Smooth muscle cell (in vitro differentiated cells): ENCODE results near the gene RRAGD. TPM values are rescaled to one million over a fixed set of nuclear protein-coding genes. Genes with fewer than 3 reads are reported as not detected.
A peak's percentile ranks its signal among the peaks of the same experiment; 100 is the strongest.

Experiments used
- DNase-seq: peaks from one replicate; lab custom pipeline; 2025; ENCODE audit not compliant: unreplicated experiment; lab: John Stamatoyannopoulos, UW
- H2AFZ ChIP-seq: fragments of 200-600 bp; sonication (generic); 2 replicates; pipeline ENCODE4 v1.6.0; 2016; ENCODE audit warnings: antibody characterized with exemption, low read depth, mild to moderate bottlenecking
- H3F3A ChIP-seq: fragments of 200-600 bp; sonication (generic); 2 replicates; pipeline ENCODE4 v1.6.0; 2017; ENCODE audit warnings: antibody characterized with exemption, low read depth
- H3K27ac ChIP-seq: fragments of 200-600 bp; sonication (generic); 2 replicates; pipeline ENCODE4 v1.5.1; 2016; ENCODE audit warnings: low read depth, mild to moderate bottlenecking
- H3K27me3 ChIP-seq: fragments of 200-600 bp; sonication (generic); 2 replicates; pipeline ENCODE4 v1.6.1; 2016; ENCODE audit warnings: low read depth, mild to moderate bottlenecking
- H3K36me3 ChIP-seq: fragments of 200-600 bp; sonication (generic); 2 replicates; pipeline ENCODE4 v1.5.1; 2016; ENCODE audit warnings: low read depth
- H3K4me1 ChIP-seq: fragments of 200-600 bp; sonication (generic); 2 replicates; pipeline ENCODE4 v1.5.1; 2016; ENCODE audit warnings: low read depth
- H3K4me2 ChIP-seq: fragments of 200-600 bp; sonication (generic); 2 replicates; pipeline ENCODE4 v1.6.0; 2016; ENCODE audit warnings: mild to moderate bottlenecking
- H3K4me3 ChIP-seq: fragments of 200-600 bp; sonication (generic); 2 replicates; pipeline ENCODE4 v1.5.1; 2016; ENCODE audit warnings: mild to moderate bottlenecking
- H3K79me2 ChIP-seq: fragments of 200-600 bp; sonication (generic); 2 replicates; pipeline ENCODE4 v1.6.0; 2016; ENCODE audit warnings: low read depth, mild to moderate bottlenecking
- H3K9ac ChIP-seq: fragments of 200-600 bp; sonication (generic); 2 replicates; pipeline ENCODE4 v1.6.0; 2016; ENCODE audit warnings: low read depth
- H3K9me3 ChIP-seq: fragments of 200-600 bp; sonication (generic); replicated peaks from 2 replicates; pipeline ENCODE4 v1.5.1; 2016; ENCODE audit warnings: low read depth
- H4K20me1 ChIP-seq: fragments of 200-600 bp; sonication (generic); 2 replicates; pipeline ENCODE4 v1.6.0; 2016; ENCODE audit warnings: low read depth
- CTCF ChIP-seq: fragments of 200-600 bp; sonication (generic); IDR thresholded peaks from 2 replicates; pipeline ENCODE4 v1.5.1; 2017; ENCODE audit warnings: borderline replicate concordance, mild to moderate bottlenecking, antibody characterized with exemption; ENCODE audit not compliant: insufficient read depth, poor library complexity, severe bottlenecking
- WGBS: methylation state at CpG from one replicate; pipeline ENCODE4 v1.1.7; 2016; ENCODE audit warnings: low lambda C conversion rate; 5-methylcytosine and 5-hydroxymethylcytosine counted together
- polyA plus RNA-seq: library from polyadenylated mRNA; unstranded; fragments of >200 nt; fragmentation: Nextera tagmentation; extraction: Ambion mirVana; gene quantifications from 2 replicates; pipeline ENCODE4 v1.2.1, GENCODE V29; 2016
- total RNA-seq: library from RNA; depleted of rRNA; stranded (reverse); fragments of >200 nt; gene quantifications from 2 replicates; pipeline ENCODE4 v1.2.3, GENCODE V29; 2014

RRAGD gene
- total and polyA plus RNA-seq, 2 experiments from 2014 or later, result 1.9 to 3.5 TPM

DNA sequence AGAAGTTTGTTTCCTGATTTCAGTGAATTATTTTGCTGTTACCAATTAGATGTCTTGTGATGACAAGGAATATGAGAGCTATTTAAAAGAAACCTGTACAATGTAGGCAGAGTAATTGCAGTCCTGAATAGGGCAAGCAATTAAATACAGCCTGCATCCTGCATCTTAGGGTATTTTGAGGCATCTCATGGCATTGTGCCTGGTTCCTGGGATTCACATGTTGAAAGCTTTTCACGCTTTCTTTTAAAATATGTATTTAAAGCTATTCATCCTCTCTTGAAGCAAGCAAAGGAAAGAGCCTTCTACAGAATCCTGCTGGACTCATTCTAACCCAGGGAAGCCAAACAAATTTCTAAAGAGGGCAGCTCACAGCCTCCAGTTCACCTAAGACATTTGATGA, 4.7 kb upstream of the RRAGD start:
- DNase-seq, result no peak
- Histone ChIP-seq H3K27ac (no peak overlapping the region), H3F3A (no peaks in the 10 kb centered on the region), H3K79me2 (no peaks in the 10 kb centered on the region), H3K27me3 (peaks cover 48% of the 10 kb centered on the region), H3K4me3 (no peak overlapping the region), H3K36me3 (no peaks in the 10 kb centered on the region), H3K4me1 (peaks cover 20% of the 10 kb centered on the region), H3K9ac (no peak overlapping the region), H2AFZ (no peak overlapping the region), H4K20me1 (no peaks in the 10 kb centered on the region), H3K4me2 (no peak overlapping the region), H3K9me3 (no peaks in the 10 kb centered on the region)
- TF ChIP-seq CTCF, result no peak
- 100% methylated on average over 1 of the region's 1 CpG for WGBS

DNA sequence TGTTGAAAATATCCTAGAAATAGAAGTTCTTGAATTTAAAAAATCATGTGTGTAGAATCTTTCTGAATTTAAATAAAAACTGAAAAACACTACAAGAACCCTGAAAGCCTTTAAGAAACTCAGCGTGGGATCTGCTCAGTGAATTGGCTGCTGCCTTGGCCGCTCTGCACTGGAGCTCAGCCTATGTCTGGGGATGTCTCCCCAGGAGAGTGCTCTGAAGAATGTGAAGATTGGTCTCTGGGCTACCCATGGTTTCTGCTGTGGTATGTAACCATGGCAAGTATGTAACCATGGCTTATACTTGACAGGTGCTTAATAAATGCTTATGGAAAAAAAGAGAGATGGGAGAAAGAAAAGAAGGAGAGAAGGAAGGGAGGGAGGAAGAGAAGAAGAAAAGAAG, 3.1 kb upstream of the RRAGD start:
- H3K4me1 ChIP-seq, result peaks cover 26% of the 10 kb centered on the region
- H3K36me3 ChIP-seq, result no peaks in the 10 kb centered on the region
- H3K4me2 ChIP-seq, result no peak overlapping the region
- TF ChIP-seq CTCF, result no peak
- H4K20me1 ChIP-seq, result no peaks in the 10 kb centered on the region
- 82% methylated on average over 2 of the region's 2 CpGs for WGBS
- H3K9me3 ChIP-seq, result no peaks in the 10 kb centered on the region
- H3K4me3 ChIP-seq, result no peak overlapping the region
- DNase-seq, result no peak
- H2AFZ ChIP-seq, result no peak overlapping the region
- peaks cover 59% of the 10 kb centered on the region for H3K27me3 ChIP-seq
- H3K79me2 ChIP-seq, result no peaks in the 10 kb centered on the region
- no peaks in the 10 kb centered on the region for H3F3A ChIP-seq
- H3K27ac ChIP-seq, result no peak overlapping the region
- H3K9ac ChIP-seq, result no peak overlapping the region

DNA sequence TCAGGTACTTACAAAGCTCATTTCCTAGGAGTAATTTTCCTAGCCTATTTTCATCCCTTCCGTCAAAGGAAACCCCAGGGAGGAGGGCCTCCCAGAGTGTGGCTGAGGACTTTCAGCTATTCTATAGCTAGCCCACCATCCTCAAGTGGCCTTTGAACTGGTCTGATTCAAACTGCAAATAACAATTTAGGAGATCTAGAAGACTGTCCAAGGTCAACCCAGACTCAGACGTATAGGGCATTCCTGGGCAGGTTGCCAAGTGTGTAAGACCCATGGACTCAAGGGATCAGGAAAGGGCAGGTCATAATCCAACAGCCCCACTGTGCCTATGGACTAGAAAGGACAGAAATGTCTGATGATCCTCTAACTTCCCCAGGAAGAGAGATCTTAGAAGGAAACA, 2.1 kb upstream of the RRAGD start:
- Histone ChIP-seq H4K20me1 (no peaks in the 10 kb centered on the region), H3K27me3 (peaks cover 68% of the 10 kb centered on the region), H3F3A (no peaks in the 10 kb centered on the region), H2AFZ (no peak overlapping the region), H3K4me1 (peaks cover 32% of the 10 kb centered on the region), H3K9me3 (no peaks in the 10 kb centered on the region), H3K9ac (no peak overlapping the region), H3K4me3 (no peak overlapping the region), H3K36me3 (no peaks in the 10 kb centered on the region), H3K79me2 (no peaks in the 10 kb centered on the region), H3K27ac (no peak overlapping the region), H3K4me2 (no peak overlapping the region)
- WGBS, result 33% methylated on average over 2 of the region's 2 CpGs
- no peak for DNase-seq
- no peak for TF ChIP-seq CTCF

DNA sequence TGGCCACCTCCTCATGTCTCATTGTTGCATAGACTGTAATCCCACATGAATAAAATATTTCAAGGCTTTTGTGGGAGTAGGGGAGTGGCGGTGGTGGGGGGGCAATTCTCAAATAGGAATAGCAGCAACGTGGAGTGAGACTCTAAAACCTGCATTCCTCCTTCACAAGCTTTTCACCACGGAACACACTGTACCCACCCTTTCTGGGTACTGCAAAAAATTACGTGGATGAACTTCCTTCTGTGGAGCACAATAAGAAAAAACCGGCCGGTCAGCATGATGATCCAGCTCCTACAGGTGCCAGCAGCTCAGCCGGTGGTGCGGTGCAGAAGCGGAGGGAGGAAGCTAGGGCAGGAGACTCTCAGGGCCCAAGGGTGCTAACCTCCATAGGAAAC, 930 bp upstream of the RRAGD start:
- peak overlapping the region; percentile 79 for H3K4me3 ChIP-seq
- H3K36me3 ChIP-seq, result no peaks in the 10 kb centered on the region
- peaks cover 32% of the 10 kb centered on the region for H3K4me1 ChIP-seq
- H3K4me2 ChIP-seq, result peak overlapping the region; percentile 99
- no peak overlapping the region for H3K27ac ChIP-seq
- TF ChIP-seq CTCF, result no peak
- WGBS, result 56% methylated on average over 9 of the region's 9 CpGs
- H3F3A ChIP-seq, result no peaks in the 10 kb centered on the region
- no peaks in the 10 kb centered on the region for H4K20me1 ChIP-seq
- DNase-seq, result no peak
- no peaks in the 10 kb centered on the region for H3K9me3 ChIP-seq
- H3K79me2 ChIP-seq, result no peaks in the 10 kb centered on the region
- H3K9ac ChIP-seq, result no peak overlapping the region
- H2AFZ ChIP-seq, result peak overlapping the region; percentile 93
- H3K27me3 ChIP-seq, result peaks cover 79% of the 10 kb centered on the region
